GM19467 (cell line): Measurements from ENCODE around the gene ANXA4.

Experiments used
- ATAC-seq: cut with Tn5 transposase; IDR thresholded peaks from one replicate; pipeline ENCODE4 v1.9.1; 2021; ENCODE audit warnings: mild to moderate bottlenecking, moderate library complexity; ENCODE audit not compliant: unreplicated experiment

The ANXA4 gene

DNA sequence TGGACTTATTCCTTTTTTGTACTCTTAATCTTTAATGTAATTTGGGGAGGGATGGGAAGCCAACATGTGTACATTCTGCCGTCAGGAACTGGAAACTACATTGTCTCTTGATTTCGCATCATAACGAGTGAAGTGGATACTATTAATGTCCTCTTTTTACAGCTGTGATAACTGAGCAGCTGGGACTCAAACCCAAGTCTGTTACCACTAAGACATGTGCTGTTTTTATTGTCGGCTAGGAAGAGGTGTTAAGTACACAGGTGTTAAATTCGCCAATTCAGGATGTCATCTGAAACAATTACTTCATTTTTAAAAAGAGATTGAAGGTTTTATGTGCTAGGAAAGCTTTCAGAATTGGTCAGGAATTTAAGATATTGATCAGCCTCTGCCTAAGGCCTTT is 94.4 kb downstream of the ANXA4 start:
- ATAC-seq: no peak

DNA sequence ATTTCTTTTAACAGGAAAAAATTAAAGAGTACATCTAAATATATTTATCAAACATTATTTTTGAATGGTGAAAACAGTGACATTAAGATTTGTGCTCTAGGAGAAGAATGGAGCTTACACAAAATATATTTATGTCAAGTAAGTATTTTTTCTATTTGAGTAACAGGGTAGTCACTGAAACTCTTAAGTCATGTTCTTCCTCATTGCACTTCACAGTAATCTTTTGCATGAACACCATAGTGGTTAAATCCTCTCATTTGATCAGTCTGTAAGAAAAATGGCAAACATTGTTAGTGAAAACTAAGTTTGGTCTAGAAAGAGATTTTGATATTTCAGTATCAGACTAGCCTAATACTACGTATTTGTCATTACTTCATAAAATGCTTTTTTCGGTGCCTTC is 95.6 kb downstream of the ANXA4 start:
- ATAC-seq: no peak

DNA sequence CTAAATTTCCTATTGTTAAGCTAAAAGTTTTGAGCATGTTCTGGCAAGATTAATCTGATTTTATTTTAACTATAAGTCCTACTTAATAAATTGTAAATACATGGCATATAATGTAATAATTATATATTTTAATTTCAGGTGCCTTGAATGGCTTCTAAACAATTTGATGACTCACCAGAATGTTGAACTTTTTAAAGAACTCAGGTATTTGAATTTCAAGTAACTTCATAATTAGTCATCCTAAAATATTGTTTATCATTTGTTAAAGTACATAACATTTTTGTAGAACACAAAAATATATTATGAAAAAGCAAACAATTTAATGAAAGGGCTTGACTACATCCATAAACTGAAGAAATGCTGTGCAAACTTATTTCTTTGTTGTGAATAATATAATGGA is 102.1 kb downstream of the ANXA4 start:
- ATAC-seq: no peak

DNA sequence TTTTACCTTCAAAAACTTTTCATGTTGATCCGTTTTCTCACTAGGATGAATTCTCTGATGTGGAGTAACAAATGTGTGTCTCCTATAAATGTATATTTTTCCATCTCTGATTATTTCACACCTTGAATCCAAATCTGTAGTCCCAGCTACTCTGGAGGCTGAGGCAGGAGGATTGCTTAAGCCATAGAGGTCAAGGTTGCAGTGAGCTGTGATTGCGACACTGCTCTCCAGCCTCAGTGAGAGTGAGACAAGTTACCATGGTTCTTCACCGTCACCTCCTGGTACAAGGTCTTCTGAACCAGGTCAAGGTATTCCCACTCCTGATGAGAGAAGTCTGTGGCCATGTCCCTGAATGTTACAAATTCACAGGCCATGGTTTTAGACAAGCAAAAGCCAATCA is 102.6 kb downstream of the ANXA4 start:
- no peak for ATAC-seq

DNA sequence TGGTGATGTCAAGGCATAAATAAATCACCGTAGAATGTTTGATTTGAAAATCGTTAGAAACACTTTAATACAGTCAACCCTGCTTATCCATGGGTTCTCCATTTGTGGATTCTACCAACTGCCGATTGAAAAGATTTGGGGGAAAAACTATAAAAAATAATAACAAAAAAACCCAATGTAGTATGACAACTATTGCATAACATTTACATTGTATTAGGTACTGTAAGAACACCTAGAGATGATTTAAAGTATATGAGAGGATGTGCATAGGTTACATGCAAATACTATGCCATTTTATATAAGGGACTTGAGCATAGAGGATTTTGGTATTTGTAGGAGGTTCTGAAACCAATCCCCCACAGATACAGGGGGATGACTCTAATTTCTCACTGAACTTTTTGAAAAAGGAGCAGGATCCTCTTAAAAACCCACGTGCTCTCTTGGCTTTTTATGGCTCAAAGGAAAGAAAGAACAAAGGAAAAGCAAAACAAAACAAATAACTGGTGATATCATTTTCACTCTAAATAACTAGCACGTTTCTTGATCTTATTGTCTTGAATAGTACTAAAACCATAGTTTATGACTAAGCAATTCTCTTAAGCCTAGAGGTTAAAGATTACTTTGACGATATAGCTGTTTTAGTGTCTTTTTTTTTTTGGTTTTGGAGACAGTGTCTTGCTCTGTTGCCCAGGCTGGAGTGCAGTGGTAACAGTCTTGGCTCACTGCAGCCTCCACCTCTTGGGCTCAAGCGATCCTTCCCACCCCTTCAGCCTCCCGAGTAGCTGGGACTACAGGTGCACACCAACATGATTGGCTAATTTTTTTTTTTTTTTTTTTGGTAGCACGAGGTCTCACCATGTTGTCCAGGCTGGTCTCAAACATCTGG is 104.5 kb downstream of the ANXA4 start:
- ATAC-seq: no peak

DNA sequence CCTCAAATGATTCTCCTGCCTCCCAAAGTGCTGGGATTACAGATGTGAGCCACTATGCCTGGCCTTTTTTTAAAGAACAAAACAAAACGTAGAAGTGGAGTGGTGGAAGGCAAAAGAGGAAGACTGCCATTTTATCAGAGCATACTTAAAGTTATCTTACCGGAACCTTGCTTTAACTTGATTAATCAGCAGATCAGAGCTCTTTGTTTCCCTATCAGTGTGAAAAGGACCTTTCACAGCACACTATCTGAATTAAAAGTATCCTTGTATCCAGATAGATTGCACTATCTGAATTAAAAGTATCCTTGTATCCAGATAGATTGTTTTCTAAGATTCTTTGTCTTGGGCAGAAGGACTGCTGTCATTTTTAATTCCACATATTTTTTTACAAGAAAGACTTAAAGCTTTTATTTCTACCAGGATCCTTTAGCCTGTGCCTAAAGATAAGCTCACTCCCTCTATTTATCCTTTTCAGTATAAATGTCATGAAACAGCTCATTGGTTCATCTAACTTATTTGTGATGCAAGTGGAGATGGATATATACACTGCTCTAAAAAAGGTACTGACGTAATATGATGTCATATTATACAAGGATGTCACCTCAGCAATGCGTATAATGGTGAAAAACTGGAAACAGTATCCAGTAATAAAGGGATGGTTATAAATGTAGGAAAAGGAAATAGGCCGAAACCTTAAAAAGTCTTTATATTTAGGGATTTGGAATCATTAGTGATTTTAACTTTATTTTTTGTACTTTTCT is 105.3 kb downstream of the ANXA4 start:
- no peak for ATAC-seq

DNA sequence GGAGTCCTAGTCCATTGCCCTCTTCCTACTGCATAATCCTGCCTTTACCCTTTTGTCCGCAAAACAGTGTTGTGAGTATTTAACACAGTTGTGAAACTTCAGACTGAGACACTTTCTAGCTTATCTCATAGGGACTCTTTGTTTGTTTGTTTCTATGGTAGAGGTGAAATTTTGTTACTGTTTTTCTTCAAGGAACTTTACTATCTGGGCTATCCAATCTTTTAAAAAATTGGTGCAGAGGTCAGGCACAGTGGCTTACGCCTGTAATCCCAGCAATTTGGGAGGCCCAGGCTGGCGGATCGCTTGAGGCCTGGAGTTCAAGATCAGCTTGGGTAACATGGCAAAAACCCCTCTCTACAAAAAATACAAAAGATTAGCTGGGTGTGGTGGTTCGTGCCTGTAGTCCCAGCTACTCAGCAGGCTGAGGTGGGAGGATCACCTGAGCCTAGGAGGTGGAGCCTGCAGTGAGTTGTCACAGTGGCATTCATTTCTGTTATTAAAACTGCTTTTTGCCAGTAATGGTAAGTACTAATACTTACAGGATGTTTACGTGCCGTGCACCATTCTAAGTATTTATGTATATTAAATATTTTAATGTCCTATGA is 106.4 kb downstream of the ANXA4 start:
- no peak for ATAC-seq

DNA sequence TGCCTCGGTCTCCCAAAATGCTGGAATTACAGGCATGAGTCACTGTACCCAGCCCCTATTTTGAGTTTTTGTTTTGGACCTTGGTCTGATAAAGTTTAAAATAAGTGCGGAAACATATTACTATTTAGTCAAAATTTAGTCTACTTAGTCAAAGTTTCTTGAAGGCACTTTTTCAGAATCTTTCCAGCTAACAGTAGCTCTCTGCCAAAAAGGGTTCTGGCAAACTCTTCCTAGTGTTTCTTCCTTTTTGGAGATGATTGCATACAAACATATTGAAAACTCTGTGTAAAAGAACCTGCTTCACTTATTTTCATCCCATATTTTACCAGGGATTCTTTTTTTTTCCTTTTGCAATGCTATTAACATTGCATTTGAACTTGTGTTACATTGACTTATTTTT is 116.3 kb downstream of the ANXA4 start:
- no peak for ATAC-seq

DNA sequence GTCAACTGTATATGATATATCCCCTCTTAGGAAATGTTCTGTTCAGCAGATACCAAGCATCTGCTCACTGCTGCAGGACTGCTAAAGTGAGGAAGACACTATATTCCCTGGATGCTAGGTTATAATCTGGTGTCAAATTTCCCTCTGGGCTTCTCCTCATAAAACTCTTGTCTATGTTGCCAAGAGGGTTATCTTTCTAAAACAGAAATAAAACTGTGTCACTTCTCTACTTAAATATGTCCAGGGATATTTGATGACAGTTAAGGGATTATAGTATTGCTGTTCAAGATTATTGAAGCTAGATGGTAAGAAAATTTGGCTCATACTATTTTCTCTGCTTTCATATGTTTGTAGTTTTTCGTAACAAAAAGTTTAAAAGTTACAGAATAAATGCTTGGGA is 121.4 kb downstream of the ANXA4 start:
- no peak for ATAC-seq
